CD4-positive, CD25-positive, alpha-beta regulatory T cell (primary cell): Measurements from ENCODE around the gene NEB. TPM values are rescaled to one million over a fixed set of nuclear protein-coding genes. Genes with fewer than 3 reads are reported as not detected.
A peak's percentile ranks its signal among the peaks of the same experiment; 100 is the strongest.

ENCODE experiments used
- ATAC-seq, 2 donors: fragments of 150-1000 bp; cut with Tn5 transposase; one replicate each; pipeline ENCODE4 v1.10.0; 2021; ENCODE audit warnings: low read depth in 2 of 2, moderate number of reproducible peaks in 2 of 2, moderate library complexity in 1 of 2
- DNase-seq, 3 donors: peaks; one replicate each; pipeline versions ENCODE4 v3.0.0 to v3.0.0-alpha.2; 2012 to 2022; ENCODE audit warnings: mixed read lengths in 1 of 3
- H3K27ac ChIP-seq: one replicate; pipeline ENCODE4 v1.7.0; 2013; ENCODE audit warnings: mild to moderate bottlenecking, low read length; ENCODE audit not compliant: insufficient read depth, poor library complexity, severe bottlenecking
- H3K27me3 ChIP-seq: one replicate; pipeline ENCODE4 v1.7.0; 2013; ENCODE audit warnings: low read length; ENCODE audit not compliant: control insufficient read depth, insufficient read depth
- H3K36me3 ChIP-seq: one replicate; pipeline ENCODE4 v1.7.0; 2013; ENCODE audit warnings: mild to moderate bottlenecking, low read length, moderate library complexity; ENCODE audit not compliant: control insufficient read depth, insufficient read depth
- H3K4me1 ChIP-seq: 2 replicates; pipeline ENCODE4 v1.7.0; 2013; ENCODE audit warnings: mild to moderate bottlenecking, low read length; ENCODE audit not compliant: insufficient read depth, control insufficient read depth, poor library complexity, severe bottlenecking
- H3K4me3 ChIP-seq: one replicate; pipeline ENCODE4 v1.7.0; 2013; ENCODE audit warnings: low read depth, mild to moderate bottlenecking, low read length, moderate library complexity
- H3K9me3 ChIP-seq, 2 experiments: 1 replicate in 1 of 2; 2 replicates in 1 of 2; pipeline ENCODE4 v1.7.0; 2013; ENCODE audit warnings: low read length in 2 of 2, mild to moderate bottlenecking in 1 of 2, moderate library complexity in 1 of 2; ENCODE audit not compliant: control insufficient read depth in 2 of 2
- H3K27ac Mint-ChIP-seq, 3 donors: one replicate each; pipeline ENCODE4 v1.8.0; 2020 to 2022; ENCODE audit warnings: mild to moderate bottlenecking in 3 of 3, mixed read lengths in 3 of 3, moderate library complexity in 2 of 3
- H3K27me3 Mint-ChIP-seq: one replicate; pipeline ENCODE4 v1.8.0; 2022; ENCODE audit warnings: mild to moderate bottlenecking, mixed read lengths
- H3K36me3 Mint-ChIP-seq: one replicate; pipeline ENCODE4 v1.8.0; 2020; ENCODE audit warnings: mixed read lengths
- H3K4me1 Mint-ChIP-seq, 4 donors: one replicate each; pipeline ENCODE4 v1.8.0; 2020 to 2022; ENCODE audit warnings: mixed read lengths in 4 of 4, mild to moderate bottlenecking in 1 of 4
- H3K4me3 Mint-ChIP-seq, 4 donors: one replicate each; pipeline ENCODE4 v1.8.0; 2020 to 2022; ENCODE audit warnings: mild to moderate bottlenecking in 4 of 4, mixed read lengths in 4 of 4, moderate library complexity in 3 of 4
- H3K9me3 Mint-ChIP-seq, 7 donors: one replicate each; pipeline ENCODE4 v1.8.0; 2020 to 2022; ENCODE audit warnings: mixed read lengths in 7 of 7, mild to moderate bottlenecking in 3 of 7, moderate library complexity in 2 of 7
- polyA plus RNA-seq, 4 donors: library from polyadenylated mRNA; unstranded; fragments of 300-500 nt; fragmentation: Illumina TruSeq; gene quantifications; one replicate each; pipeline ENCODE4 v1.2.3, GENCODE V29; 2021
- total RNA-seq: library from RNA; stranded (reverse); gene quantifications from one replicate; pipeline ENCODE4 v1.2.3, GENCODE V29; 2022

Gene NEB
- total and polyA plus RNA-seq, 5 donors from 2014 or later = 0.06 to 1.3 (median 0.24) TPM; not detected in 1

DNA sequence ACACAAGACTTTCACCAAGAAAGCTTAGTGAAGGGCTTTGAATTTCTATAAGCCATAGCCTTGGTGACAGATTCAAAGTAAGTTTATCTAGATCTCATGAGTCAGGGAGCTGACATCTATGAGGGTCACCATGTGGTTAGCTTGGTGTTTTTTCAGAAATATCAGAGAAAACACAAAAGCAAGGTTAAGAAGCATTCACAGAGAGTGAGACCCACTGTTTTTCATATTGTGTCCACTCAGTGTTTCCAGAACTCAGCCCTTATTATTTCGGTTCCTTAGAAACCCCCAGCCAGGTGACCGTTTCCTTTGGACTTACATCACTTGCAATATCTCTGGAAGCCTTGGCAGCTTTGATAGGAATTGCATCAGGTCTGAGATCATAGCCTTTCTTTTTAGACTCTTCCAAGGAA is 76.6 kb downstream of the NEB start:
- no peak overlapping the region for H3K27ac Mint-ChIP-seq
- H3K9me3 Mint-ChIP-seq = peaks cover 0 to 8% (median 0%) of the 10 kb centered on the region in 7 donors
- no peak overlapping the region for H3K27ac ChIP-seq
- H3K36me3 ChIP-seq = no peaks in the 10 kb centered on the region
- no peaks in the 10 kb centered on the region for H3K27me3 ChIP-seq
- peaks cover 25% of the 10 kb centered on the region for H3K27me3 Mint-ChIP-seq
- no peaks in the 10 kb centered on the region for H3K9me3 ChIP-seq
- H3K36me3 Mint-ChIP-seq = peaks cover 12% of the 10 kb centered on the region
- no peaks in the 10 kb centered on the region for H3K4me1 ChIP-seq
- ATAC-seq = no peak
- H3K4me3 ChIP-seq = no peak overlapping the region
- peaks cover 0 to 8% (median 1%) of the 10 kb centered on the region in 4 donors for H3K4me1 Mint-ChIP-seq
- DNase-seq = no peak
- no peak overlapping the region for H3K4me3 Mint-ChIP-seq

GRCh38 chr2:151655663-151656398 is 78.4 kb downstream of the NEB start:
- Histone ChIP-seq H3K4me1 (no peaks in the 10 kb centered on the region), H3K9me3 (no peaks in the 10 kb centered on the region), H3K36me3 (no peaks in the 10 kb centered on the region), H3K4me3 (no peak overlapping the region), H3K27ac (no peak overlapping the region), H3K27me3 (no peaks in the 10 kb centered on the region)
- H3K4me1 Mint-ChIP-seq = peaks cover 0 to 8% (median 1%) of the 10 kb centered on the region in 4 donors
- H3K36me3 Mint-ChIP-seq = peaks cover 9% of the 10 kb centered on the region
- ATAC-seq (no peak), DNase-seq (no peak)
- H3K4me3 Mint-ChIP-seq = no peak overlapping the region
- no peak overlapping the region for H3K27ac Mint-ChIP-seq
- peaks cover 15% of the 10 kb centered on the region for H3K27me3 Mint-ChIP-seq
- peaks cover 0 to 6% (median 0%) of the 10 kb centered on the region in 7 donors for H3K9me3 Mint-ChIP-seq

DNA sequence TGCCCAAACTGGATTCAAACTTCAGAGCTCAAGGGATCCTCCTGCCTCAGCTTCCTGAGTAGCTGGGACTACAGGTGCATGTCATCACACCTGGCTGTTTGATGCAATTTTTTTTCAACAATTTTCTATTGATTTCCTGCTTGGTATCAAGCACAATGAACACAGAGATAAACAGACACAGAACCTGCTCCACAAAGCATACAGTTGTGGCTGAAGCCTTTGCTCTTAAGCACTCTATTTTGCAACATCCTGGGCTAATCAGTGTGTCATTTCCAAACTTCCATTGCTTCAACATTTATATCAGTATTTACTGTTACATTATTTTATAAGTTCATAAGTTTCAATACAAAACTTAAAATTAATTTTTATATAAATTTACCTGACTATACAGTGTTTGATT is 79.4 kb downstream of the NEB start:
- H3K27ac Mint-ChIP-seq = no peak overlapping the region
- Histone ChIP-seq H3K4me3 (no peak overlapping the region), H3K27ac (no peak overlapping the region), H3K4me1 (no peaks in the 10 kb centered on the region), H3K36me3 (no peaks in the 10 kb centered on the region), H3K9me3 (no peaks in the 10 kb centered on the region), H3K27me3 (peaks cover 2% of the 10 kb centered on the region)
- no peak overlapping the region for H3K4me3 Mint-ChIP-seq
- ATAC-seq (no peak), DNase-seq (no peak)
- H3K36me3 Mint-ChIP-seq = peaks cover 6% of the 10 kb centered on the region
- H3K4me1 Mint-ChIP-seq = peaks cover 0 to 8% (median 1%) of the 10 kb centered on the region in 4 donors
- H3K9me3 Mint-ChIP-seq = peaks cover 0 to 8% (median 0%) of the 10 kb centered on the region in 7 donors
- H3K27me3 Mint-ChIP-seq = peaks cover 16% of the 10 kb centered on the region

GRCh38 chr2:151654085-151654484 is 80.2 kb downstream of the NEB start:
- Mint-ChIP-seq H3K4me3 (no peak overlapping the region), H3K4me1 (peaks cover 0 to 8% (median 1%) of the 10 kb centered on the region in 4 donors), H3K9me3 (peaks cover 0 to 8% (median 0%) of the 10 kb centered on the region in 7 donors), H3K36me3 (peaks cover 5% of the 10 kb centered on the region), H3K27me3 (peaks cover 18% of the 10 kb centered on the region), H3K27ac (no peak overlapping the region)
- H3K9me3 ChIP-seq = no peaks in the 10 kb centered on the region
- no peak overlapping the region for H3K27ac ChIP-seq
- H3K4me1 ChIP-seq = no peaks in the 10 kb centered on the region
- DNase-seq (no peak), ATAC-seq (no peak)
- H3K4me3 ChIP-seq = no peak overlapping the region
- peaks cover 2% of the 10 kb centered on the region for H3K27me3 ChIP-seq
- H3K36me3 ChIP-seq = no peaks in the 10 kb centered on the region

DNA sequence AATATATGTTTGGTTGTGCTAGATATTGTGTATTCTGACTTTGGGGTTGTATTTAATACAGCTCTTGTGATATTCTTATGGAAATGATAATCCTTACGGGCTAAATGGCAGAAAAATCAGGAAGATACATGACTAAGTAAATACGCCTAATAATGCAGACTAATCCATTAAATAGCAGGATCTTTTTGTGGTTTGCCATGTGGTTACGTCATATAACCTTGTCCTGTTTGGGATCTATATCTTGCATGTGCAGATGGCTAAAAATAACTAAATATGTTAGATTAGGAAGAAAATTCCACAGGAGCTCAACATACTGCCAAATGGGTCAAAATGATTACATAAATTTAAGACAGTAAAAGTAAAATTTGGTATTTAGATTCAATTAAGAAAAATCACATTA is 83.0 kb downstream of the NEB start:
- no peak for ATAC-seq
- peaks cover 0 to 6% (median 0%) of the 10 kb centered on the region in 4 donors for H3K4me1 Mint-ChIP-seq
- H3K4me3 Mint-ChIP-seq = no peak overlapping the region
- H3K9me3 Mint-ChIP-seq = peaks cover 0 to 10% (median 3%) of the 10 kb centered on the region in 7 donors
- H3K27ac ChIP-seq = no peak overlapping the region
- H3K36me3 Mint-ChIP-seq = peaks cover 5% of the 10 kb centered on the region
- H3K9me3 ChIP-seq = peaks cover 4 to 8% of the 10 kb centered on the region in 2 experiments
- H3K27me3 ChIP-seq = peaks cover 2% of the 10 kb centered on the region
- H3K4me3 ChIP-seq = no peak overlapping the region
- no peaks in the 10 kb centered on the region for H3K36me3 ChIP-seq
- no peak overlapping the region for H3K27ac Mint-ChIP-seq
- H3K27me3 Mint-ChIP-seq = peaks cover 13% of the 10 kb centered on the region
- no peaks in the 10 kb centered on the region for H3K4me1 ChIP-seq
- DNase-seq = no peak

DNA sequence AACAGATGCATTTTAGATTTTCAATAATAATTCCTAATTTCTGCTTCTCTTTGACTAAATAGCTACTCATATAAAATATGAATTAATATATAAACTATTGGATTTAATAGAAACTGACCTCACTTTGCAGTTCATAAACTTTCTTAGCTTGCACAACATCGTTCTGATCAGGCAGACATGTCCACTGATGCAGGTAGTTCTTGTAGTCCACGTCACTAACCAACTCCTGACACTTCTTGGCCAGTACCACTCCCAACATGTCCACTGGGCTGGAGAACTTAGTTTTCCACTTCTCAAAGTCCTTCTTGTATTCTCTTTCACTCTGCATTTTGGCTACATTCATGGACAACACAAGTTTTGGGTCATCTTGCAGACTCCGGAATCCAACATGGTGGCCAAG is 83.8 kb downstream of the NEB start:
- H3K9me3 Mint-ChIP-seq = peaks cover 0 to 8% (median 3%) of the 10 kb centered on the region in 7 donors
- peaks cover 5% of the 10 kb centered on the region for H3K36me3 Mint-ChIP-seq
- ATAC-seq (no peak), DNase-seq (no peak)
- Histone ChIP-seq H3K36me3 (no peaks in the 10 kb centered on the region), H3K9me3 (peaks cover 4 to 8% of the 10 kb centered on the region in 2 experiments), H3K27me3 (peaks cover 2% of the 10 kb centered on the region), H3K27ac (no peak overlapping the region), H3K4me3 (no peak overlapping the region), H3K4me1 (no peaks in the 10 kb centered on the region)
- H3K4me1 Mint-ChIP-seq = peaks cover 0 to 7% (median 0%) of the 10 kb centered on the region in 4 donors
- peaks cover 13% of the 10 kb centered on the region for H3K27me3 Mint-ChIP-seq
- H3K27ac Mint-ChIP-seq = no peak overlapping the region
- H3K4me3 Mint-ChIP-seq = no peak overlapping the region

DNA sequence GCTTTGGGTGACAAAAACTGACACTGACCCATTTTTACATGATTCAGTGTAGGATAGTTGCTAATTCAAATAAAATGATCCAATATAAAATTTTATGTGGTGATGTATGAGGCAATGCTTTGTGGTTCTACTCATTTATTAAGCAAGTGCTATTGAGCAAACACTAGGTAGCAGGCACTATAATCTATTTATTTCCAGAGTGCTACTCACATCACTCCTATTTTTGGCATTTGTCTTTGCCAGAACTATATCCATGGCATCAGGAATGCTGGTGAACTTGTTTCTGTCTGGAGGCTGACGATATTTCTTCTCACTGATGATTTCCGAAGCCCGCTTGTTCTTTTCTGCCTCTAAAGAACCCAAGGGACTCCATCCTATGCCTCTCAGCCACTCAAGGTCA is 84.3 kb downstream of the NEB start:
- Histone ChIP-seq H3K27me3 (peaks cover 2% of the 10 kb centered on the region), H3K36me3 (no peaks in the 10 kb centered on the region), H3K4me3 (no peak overlapping the region), H3K27ac (no peak overlapping the region), H3K9me3 (peaks cover 4 to 8% of the 10 kb centered on the region in 2 experiments), H3K4me1 (no peaks in the 10 kb centered on the region)
- DNase-seq (no peak), ATAC-seq (no peak)
- Mint-ChIP-seq H3K4me3 (peak overlapping the region in 1 of 4 donors; percentile 63), H3K27ac (no peak overlapping the region), H3K36me3 (peaks cover 5% of the 10 kb centered on the region), H3K4me1 (peaks cover 0 to 7% (median 0%) of the 10 kb centered on the region in 4 donors), H3K27me3 (peaks cover 13% of the 10 kb centered on the region), H3K9me3 (peaks cover 0 to 8% (median 3%) of the 10 kb centered on the region in 7 donors)

GRCh38 chr2:151649400-151649799 is 84.9 kb downstream of the NEB start:
- H3K4me3 ChIP-seq = no peak overlapping the region
- no peak overlapping the region for H3K4me3 Mint-ChIP-seq
- peaks cover 4 to 8% of the 10 kb centered on the region in 2 experiments for H3K9me3 ChIP-seq
- ATAC-seq (no peak), DNase-seq (no peak)
- peaks cover 0 to 8% (median 3%) of the 10 kb centered on the region in 7 donors for H3K9me3 Mint-ChIP-seq
- peaks cover 2% of the 10 kb centered on the region for H3K27me3 ChIP-seq
- peaks cover 13% of the 10 kb centered on the region for H3K27me3 Mint-ChIP-seq
- no peaks in the 10 kb centered on the region for H3K36me3 ChIP-seq
- no peak overlapping the region for H3K27ac Mint-ChIP-seq
- peaks cover 0 to 4% (median 0%) of the 10 kb centered on the region in 4 donors for H3K4me1 Mint-ChIP-seq
- H3K4me1 ChIP-seq = no peaks in the 10 kb centered on the region
- no peak overlapping the region for H3K27ac ChIP-seq
- peaks cover 5% of the 10 kb centered on the region for H3K36me3 Mint-ChIP-seq
